ENCODE measurements around the gene CILP2.

CILP2 gene

DNA sequence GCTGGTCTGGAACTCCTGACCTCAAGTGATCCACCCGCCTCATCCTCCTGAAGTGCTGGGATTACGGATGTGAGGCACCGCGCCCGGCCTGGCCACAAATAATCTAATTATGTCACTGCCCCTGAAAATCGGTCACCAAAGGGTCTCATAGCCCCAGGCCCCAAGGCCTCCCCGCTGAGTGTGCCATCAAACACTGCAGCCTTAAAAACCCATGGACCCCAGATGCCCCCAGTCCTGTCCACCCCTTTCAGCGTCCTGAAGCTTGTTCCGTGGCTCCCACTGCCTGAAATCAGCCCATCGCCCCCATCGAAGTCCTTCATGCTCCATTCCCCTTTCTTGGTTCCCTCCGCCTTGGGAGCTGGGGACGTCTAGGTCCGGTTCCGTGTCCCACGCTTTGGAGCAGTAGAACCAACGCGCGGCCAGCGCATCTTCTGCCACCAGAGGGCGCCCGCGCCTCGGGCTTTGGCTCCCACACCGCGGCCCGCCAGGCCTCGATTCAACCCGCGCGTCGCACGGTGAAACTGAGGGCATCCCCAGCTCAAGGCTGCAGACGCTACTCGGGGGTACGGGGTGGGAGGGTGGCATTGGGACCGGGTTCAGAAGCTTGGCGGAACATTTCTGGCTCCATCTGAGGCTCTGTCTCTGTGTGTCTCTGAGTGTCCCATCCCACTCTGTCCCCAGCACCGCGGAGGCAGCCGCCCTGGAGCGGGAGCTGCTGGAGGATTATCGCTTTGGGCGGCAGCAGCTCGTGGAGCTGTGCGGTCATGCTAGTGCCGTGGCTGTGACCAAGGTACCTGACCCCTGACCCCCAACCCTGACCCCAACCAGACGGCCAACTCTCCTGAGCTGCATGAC is 5.9 kb upstream of the CILP2 start:
- DNase-seq: peak; percentile 31 to 51

DNA sequence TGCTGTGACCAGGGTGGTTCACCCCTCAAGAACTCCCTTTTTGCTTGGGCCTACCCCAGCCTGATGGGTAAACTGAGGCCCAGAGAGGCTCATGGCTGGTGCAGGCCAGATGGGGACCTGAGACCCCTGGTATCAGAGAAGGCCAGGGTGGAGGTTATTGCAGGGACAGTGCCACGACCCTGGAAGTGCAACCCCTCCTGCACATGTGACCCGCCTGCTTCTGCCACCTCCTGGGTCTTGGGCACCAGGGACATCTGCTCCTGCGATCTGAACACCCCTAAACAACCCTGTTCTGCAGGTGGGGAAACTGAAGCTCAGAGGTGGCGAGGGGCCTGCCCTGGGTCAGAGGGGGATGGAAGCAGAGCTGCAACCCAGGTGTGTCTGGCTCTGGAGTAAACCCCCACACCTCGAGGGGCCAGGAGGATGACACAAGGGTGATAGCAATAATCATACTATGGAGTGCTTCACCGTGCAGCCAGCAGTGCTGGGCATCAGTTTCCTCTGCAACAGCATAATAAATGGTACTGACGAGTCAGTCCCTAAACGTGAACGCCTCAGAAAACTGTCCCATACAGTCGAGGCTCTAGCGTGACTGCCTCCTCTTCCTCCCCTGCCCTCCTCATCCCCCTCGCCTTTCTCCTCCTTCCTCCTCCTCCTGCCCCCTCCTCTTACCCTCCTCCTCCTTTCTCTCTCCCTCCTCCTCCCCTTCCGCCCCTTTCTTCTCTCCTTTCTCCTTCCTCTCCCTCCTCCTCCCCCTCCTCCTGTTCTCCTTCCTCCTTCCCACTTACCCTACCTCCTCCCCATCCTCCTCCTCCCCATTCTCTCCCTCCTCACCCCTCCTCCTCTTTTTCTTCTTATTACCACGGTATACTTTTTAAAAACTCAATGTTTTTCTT is 5.0 kb upstream of the CILP2 start:
- no peak for DNase-seq

DNA sequence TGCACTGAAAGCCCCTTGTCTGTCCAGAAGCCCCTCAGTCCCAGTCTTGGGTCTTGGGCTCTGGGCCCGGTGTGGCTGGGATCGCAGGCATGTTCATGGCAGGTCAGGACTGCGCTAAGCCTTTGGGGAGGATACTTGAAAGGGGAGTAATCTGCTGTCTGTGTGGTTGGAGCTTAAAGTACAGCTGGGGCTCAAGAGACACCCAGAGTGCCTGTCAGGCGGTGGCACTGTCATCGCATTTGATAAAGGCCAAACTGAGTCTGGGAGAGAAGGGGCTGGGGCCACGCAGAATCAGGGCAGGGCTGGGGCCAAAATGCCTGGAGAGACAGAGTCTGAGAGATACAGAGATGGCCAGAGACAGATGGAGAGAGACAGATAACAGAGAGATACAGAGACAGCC is 4.2 kb upstream of the CILP2 start:
- no peak for DNase-seq

DNA sequence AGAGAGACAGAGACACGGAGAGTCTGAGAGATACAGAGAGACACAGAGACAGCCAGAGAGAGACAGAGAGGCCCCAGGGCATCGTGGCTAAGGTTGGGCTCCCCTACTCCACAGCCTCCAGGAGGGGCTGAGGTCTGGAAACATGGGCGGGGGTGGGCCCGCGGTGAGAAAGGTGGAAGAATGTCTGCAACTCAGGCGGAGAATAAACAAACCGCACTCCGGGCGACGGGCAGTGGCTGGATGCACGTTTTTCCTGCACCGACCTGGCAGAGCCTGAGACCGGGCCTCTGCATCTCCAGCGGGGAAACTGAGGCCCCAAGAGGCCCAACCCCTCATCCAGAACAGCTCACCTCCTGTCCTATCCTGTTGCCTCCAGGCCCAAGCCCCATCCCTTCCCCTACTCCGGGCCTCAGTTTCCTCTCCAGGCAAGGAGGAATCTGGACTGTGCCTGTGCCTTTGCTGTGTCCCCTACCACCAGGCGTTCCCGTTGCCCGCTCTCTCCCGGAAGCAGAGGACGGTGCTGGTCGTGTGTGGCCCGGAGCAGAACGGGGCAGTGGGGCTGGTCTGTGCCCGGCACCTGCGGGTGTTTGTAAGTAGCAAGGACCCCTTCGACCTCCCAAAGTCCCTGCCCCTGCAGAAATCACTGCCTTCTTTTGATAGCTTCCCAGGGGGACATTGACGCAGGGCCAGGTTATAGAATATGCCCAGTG is 3.4 kb upstream of the CILP2 start:
- DNase-seq: no peak

DNA sequence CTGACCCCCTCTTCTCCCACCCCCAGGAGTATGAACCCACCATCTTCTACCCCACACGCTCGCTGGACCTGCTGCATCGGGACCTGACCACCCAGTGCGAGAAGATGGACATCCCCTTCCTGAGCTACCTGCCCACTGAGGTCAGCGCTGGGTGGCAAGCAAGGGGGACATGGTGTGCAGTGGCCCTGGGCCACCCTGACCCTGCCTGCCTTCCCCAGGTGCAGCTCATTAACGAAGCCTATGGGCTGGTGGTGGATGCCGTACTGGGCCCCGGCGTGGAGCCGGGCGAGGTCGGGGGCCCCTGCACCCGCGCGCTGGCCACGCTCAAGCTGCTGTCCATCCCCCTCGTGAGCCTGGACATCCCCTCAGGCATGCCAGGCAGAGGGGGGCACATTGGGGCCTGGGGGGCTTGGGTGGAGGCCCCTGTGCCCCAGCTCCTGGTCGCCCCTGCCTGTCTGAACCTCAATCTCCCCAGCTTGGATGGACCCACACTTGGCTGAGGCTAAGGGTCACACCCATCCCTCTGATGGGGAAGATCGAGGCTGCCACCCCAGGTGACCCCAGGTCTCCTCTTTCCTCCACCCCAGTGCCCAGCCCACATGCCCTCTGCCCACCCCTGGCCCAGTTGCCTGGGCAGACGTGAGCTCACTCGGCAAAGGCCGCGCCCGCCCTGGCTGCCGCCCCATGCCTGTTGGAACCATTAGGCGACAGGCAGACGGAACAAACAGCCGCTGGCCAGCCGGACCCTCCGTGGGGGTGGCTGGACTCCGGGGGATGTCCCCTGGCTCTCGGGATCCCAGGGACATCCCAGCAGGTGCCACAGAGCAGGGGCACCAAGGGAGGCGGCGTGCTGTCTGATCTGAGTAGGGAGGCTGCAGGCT is 2.5 kb upstream of the CILP2 start:
- no peak for DNase-seq

DNA sequence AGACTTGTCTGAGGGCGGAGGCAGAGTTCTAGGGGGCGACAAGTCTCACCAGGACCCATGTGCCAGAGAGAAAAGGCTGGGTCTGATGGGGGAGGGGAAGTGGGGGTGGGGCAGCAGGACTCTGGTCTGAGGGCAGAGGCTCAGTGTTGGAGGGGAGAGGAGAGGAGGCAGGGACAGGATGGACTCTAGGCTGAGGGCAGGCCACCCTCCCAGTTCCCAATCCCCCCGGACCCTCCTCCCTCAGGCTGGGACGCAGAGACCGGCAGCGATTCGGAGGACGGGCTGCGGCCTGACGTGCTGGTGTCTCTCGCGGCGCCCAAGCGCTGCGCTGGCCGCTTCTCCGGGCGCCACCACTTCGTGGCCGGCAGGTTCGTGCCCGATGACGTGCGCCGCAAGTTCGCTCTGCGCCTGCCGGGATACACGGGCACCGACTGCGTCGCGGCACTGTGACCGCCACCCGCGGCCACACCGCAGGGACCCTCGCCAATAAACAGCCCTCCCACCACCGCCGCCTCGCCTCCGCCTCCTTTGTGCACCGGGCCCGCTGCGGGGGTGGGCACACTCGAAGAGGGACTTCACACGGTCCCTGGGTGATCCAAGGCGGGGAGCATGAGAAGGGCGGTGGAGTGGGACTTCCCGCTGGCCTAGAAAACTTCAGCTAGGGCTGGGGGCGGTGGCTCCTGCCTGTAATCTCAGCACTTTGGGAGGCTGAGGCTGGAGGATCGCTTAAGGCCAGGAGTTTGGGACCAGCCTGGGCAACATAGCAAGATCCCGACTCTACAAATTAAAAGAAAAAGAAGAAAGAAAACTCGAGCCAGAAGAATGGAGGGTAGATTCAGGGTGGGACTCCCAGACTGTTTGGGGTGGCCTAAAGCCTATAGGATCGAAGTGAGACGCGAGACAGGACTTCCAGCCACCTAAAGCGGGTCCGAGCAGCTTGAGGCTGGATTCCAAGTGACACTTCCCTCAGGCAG is 703 bp upstream of the CILP2 start:
- no peak for DNase-seq

DNA sequence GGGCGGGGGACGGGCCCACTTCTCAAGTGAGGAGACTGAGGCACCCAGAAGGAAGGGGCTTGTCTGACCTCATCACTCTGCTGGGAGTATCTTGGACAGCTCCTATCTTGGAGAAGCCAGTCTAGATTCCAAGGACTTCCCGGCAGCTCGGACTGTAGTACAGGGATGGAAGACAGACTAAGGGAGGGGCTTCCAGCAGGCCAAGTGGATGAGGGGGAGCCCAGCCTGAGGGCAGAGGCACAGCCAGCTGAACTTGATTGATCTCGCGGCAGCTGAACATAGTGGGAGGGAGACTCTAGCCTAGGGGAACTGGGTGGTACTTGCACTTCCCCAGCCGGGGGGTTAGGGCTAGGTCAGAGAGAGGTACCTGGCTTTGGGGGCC is 711 bp downstream of the CILP2 start:
- no peak for DNase-seq

DNA sequence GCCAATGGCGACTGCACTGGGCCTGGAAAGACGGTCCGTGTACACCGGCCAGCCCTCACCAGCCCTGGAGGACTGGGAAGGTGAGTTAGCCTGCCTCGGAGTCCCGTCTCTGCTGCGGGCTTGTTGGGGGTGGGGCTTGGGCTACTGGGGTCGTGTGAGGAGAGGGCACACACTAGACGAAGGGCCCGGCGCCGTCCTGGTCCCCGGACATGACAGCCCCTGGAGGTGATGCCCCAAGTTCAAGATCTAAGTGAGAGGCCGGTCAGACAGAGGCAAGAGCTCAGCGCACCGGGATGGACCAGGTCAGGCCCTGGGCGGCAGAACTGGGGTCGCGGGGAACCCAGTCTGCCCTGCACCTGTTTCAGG is 1.6 kb downstream of the CILP2 start:
- DNase-seq: no peak

DNA sequence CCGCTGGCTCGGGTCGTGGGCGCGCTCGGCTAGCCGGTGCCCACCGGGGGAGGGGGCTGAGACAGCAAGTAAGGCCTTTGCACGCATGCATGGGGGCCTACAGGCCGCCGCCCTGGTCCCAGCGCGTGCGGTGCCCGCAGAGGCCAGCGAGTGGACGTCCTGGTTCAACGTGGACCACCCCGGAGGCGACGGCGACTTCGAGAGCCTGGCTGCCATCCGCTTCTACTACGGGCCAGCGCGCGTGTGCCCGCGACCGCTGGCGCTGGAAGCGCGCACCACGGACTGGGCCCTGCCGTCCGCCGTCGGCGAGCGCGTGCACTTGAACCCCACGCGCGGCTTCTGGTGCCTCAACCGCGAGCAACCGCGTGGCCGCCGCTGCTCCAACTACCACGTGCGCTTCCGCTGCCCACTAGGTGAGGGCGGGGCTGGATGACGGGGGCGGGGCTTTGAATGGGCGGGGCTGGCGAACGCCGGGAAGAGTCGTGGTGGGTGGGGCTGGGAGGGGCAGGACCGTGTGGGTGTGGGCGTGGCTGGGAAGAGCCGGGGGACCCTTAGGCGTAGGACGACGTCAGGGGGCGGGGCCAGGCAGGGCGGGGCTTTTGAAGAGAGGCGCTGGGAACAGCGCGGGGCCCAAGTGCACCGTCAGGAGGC is 2.1 kb downstream of the CILP2 start:
- DNase-seq: no peak

DNA sequence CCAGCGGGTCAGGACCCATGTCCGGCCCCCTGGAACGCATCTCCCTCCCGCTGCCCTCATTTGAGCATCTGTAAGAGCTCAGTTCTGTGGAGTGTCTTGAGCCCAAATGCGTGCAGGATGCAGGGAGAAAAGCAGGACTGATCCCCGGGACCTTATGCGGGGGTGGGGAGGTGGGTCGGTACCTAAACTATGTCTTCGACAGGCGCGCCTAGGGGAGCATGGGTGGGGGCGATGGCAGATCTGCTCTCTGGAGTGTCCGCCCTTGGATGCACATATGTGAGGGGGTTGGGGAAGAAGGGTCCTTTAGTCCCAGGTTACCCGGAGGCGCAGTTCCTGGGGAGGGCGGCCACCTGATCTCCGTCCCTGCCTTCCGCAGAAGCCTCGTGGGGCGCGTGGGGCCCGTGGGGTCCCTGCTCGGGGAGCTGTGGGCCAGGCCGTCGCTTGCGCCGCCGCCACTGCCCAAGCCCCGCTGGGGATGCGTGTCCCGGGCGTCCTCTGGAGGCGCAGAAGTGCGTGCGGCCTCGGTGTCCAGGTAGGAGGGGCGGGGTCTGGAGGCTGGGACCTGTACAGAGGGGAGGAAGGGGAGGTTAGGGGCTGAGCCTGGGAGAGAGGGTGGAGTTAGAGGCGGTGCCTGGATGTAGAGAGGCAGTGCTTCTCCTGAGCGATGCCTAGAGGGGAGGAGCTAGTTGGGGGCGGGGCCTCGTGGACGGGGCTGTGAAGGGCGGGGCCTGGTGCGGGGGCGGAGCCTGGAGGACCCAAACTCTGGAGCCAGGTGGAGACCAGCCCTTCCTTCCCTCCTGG is 2.9 kb downstream of the CILP2 start:
- no peak for DNase-seq

DNA sequence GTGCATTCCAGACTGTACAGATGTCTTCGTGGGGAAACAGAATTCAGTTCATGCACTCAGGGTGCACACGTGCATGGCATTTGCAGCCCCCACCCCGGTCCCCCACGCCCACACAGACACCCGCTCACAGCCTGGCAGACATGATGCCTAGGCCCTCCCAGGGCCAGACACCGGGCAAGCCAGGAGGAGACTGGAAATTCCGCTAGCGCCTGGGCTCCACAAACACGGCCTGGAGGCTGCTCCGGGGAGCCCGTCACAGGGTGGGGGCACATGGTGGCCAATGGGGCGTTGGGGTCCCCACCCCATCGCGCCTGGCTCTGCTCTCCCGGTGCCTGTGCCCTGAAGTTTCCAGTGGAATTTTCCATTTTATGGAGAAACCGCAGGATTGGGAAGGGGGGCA is 3.6 kb downstream of the CILP2 start:
- no peak for DNase-seq

DNA sequence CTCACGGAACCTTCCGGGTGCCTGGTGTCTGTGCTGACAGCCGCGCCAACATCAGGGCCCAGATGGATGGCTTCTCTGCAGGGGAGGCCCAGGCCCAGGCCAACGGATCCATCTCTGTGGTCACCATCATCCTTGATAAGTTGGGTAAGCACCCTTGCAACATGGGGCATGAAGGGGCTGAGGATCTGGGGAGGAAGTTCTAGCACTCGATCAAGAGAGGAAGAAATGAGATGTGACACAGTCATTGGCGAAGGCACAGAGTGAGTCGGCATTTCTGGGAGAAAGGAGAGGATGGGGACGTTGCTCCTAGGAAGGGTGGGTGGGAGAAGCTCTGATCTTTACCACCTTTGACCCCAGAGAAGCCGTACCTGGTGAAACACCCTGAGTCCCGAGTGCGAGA is 4.4 kb downstream of the CILP2 start:
- no peak for DNase-seq

DNA sequence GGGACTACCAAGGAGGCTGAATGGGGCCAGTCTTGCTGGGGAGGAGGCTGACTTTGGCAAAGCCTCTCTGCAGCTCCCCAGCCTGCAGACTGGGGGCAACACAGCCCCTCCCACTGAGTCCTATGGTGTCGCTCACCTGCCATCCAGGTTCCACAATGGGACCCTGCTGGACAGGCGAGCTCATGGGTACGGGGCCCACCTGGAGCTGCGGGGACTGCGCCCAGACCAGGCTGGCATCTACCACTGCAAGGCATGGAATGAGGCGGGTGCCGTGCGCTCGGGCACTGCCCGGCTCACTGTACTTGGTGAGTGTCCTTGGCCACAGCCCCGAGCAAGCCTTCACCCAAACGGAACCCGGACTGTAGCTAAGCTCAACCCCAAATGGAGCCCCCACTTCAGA is 5.0 kb downstream of the CILP2 start:
- no peak for DNase-seq

DNA sequence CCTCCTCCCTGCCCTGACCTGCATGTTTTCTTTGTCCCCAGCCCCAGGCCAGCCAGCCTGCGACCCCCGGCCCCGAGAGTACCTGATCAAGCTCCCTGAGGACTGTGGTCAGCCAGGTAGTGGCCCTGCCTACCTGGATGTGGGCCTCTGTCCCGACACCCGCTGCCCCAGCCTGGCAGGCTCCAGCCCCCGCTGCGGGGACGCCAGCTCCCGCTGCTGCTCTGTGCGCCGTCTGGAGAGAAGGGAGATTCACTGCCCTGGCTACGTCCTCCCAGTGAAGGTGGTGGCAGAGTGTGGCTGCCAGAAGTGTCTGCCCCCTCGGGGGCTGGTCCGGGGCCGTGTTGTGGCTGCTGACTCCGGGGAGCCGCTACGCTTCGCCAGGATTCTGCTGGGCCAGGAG is 5.6 kb downstream of the CILP2 start:
- DNase-seq: no peak

DNA sequence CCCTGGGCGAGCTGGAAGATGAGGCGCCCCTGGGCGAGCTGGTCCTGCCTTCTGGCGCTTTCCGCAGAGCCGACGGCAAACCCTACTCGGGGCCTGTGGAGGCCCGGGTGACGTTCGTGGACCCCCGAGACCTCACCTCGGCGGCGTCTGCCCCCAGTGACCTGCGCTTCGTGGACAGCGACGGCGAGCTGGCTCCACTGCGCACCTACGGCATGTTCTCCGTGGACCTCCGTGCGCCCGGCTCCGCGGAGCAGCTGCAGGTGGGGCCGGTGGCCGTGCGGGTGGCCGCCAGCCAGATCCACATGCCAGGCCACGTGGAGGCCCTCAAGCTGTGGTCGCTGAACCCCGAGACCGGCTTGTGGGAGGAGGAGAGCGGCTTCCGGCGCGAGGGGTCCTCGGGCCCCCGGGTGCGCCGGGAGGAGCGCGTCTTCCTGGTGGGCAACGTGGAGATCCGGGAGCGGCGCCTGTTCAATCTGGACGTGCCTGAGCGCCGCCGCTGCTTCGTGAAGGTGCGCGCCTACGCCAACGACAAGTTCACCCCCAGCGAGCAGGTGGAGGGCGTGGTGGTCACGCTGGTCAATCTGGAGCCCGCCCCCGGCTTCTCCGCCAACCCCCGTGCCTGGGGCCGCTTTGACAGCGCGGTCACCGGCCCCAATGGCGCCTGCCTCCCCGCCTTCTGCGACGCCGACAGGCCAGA is 6.3 kb downstream of the CILP2 start:
- DNase-seq: no peak

DNA sequence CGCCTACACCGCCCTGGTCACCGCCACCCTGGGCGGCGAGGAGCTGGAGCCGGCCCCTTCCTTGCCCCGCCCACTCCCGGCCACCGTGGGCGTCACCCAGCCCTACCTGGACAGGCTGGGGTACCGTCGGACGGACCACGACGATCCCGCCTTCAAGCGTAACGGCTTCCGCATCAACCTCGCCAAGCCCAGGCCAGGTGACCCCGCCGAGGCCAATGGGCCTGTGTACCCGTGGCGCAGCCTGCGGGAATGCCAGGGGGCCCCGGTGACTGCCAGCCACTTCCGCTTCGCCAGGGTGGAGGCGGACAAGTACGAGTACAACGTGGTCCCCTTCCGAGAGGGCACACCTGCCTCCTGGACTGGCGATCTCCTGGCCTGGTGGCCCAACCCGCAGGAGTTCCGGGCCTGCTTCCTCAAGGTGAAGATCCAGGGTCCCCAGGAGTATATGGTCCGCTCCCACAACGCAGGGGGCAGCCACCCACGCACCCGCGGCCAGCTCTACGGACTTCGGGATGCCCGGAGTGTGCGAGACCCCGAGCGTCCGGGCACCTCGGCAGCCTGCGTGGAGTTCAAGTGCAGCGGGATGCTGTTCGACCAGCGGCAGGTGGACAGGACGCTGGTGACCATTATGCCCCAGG is 7.0 kb downstream of the CILP2 start:
- DNase-seq: no peak

DNA sequence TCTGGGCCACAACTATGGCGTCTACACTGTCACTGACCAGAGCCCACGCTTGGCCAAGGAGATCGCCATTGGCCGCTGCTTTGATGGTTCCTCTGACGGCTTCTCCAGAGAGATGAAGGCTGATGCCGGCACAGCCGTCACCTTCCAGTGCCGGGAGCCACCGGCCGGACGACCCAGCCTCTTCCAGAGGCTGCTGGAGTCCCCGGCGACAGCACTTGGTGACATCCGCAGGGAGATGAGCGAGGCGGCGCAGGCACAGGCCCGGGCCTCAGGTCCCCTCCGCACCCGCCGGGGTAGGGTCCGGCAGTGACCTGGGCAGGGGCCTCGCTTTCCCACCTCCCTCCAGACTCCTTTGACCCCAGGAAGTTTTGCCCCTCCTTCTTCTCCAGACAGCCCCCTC is 7.6 kb downstream of the CILP2 start:
- no peak for DNase-seq

DNA sequence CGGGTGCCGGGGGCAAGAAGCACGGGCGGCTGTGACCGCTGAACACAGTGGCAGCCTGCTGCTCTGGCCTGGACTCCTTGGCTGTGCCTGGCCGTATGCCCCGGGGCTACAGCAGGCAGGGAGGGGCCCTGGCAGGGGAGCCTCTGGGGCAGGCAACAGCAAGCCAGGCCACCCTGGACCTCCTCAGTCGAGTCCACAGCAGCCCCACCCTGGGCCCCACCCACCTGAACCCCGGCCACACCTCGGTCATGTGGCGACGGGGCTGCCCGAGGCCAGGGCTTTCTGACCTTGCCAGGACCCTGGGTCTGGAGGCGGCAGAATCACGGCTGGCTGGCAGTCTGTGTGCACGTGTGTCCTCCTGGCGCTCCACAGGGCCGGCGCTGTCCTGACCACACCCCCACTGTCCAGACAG is 8.7 kb downstream of the CILP2 start:
- DNase-seq: no peak

Measured in SHP77 (cell line).